Upper lobe of left lung (tissue), 6 donors: ENCODE measurements around the gene KANSL1. TPM values are rescaled to one million over a fixed set of nuclear protein-coding genes. Genes with fewer than 3 reads are reported as not detected.

Source experiments
- ATAC-seq, 2 donors: fragments of 200-7000 bp; cut with Tn5 transposase; one replicate each; pipeline ENCODE4 v1.9.1; 2022; ENCODE audit warnings: mild to moderate bottlenecking in 2 of 2, moderate library complexity in 2 of 2; ENCODE audit not compliant: low FRiP score in 2 of 2
- DNase-seq, 2 donors: peaks; one replicate each; pipeline ENCODE4 v3.0.0-alpha.2; 2019 to 2020
- H3K27ac ChIP-seq, 4 donors: fragments of 200-600 bp; sonication (generic); one replicate each; pipeline ENCODE4 v1.5.1; 2016 to 2019
- H3K27me3 ChIP-seq, 4 donors: fragments of 200-600 bp; sonication (generic); one replicate each; pipeline ENCODE4 v1.5.1; 2017 to 2019
- H3K36me3 ChIP-seq, 4 donors: fragments of 200-600 bp; sonication (generic); one replicate each; pipeline ENCODE4 v1.5.1; 2016 to 2019
- H3K4me1 ChIP-seq, 4 donors: fragments of 200-600 bp; sonication (generic); one replicate each; pipeline ENCODE4 v1.5.1; 2018 to 2019
- H3K4me3 ChIP-seq, 4 donors: fragments of 200-600 bp; sonication (generic); one replicate each; pipeline ENCODE4 v1.5.1; 2017 to 2019; ENCODE audit warnings: mild to moderate bottlenecking in 2 of 4, moderate library complexity in 1 of 4
- H3K9me3 ChIP-seq, 4 donors: fragments of 200-600 bp; sonication (generic); one replicate each; pipeline ENCODE4 v1.5.1; 2018 to 2019
- CTCF ChIP-seq, 6 experiments: fragments of 450-650 bp in 4 of 6; fragments of 200-600 bp in 2 of 6; sonication (generic) in 2 of 6; IDR thresholded peaks; one replicate each; pipeline ENCODE4 v1.5.1; 2016 to 2019; ENCODE audit warnings: antibody characterized with exemption in 6 of 6
- EP300 ChIP-seq, 4 donors: sonication (generic); formaldehyde crosslinking; IDR thresholded peaks; one replicate each; pipeline ENCODE4 v1.5.1; 2017; ENCODE audit warnings: antibody characterized with exemption in 4 of 4, control low read depth in 2 of 4
- POLR2A ChIP-seq, 4 donors: fragments of 450-650 bp; IDR thresholded peaks; one replicate each; pipeline ENCODE4 v1.5.1; 2016 to 2017; ENCODE audit warnings: antibody characterized with exemption in 4 of 4, mild to moderate bottlenecking in 2 of 4
- POLR2AphosphoS5 ChIP-seq, 2 donors: sonication (generic); formaldehyde crosslinking; IDR thresholded peaks; one replicate each; pipeline ENCODE4 v1.5.1; 2017; ENCODE audit warnings: antibody characterized with exemption in 2 of 2
- WGBS, 2 donors: methylation state at CpG; one replicate each; pipeline ENCODE4 v1.1.5; 2017 to 2018; 5-methylcytosine and 5-hydroxymethylcytosine counted together
- total RNA-seq, 6 donors: library from RNA; depleted of rRNA in 4 of 6; stranded (reverse); fragments of >200 nt in 4 of 6; gene quantifications; one replicate each; pipeline versions ENCODE4 v1.1.0 to v1.2.1, GENCODE V29; 2016 to 2021
- donor health status: DM: no; HTN: no; CAD: no; lungs with moderate emphysema.
- donor health status: DM: no; HTN: yes; CAD: no; lungs with severe emphysema.

KANSL1 gene
- total RNA-seq, 6 donors from 2014 or later: 60.5 to 294 (median 108) TPM

GRCh38 chr17:46200197-46200596 is 7.0 kb upstream of the KANSL1 start:
- H3K4me1 ChIP-seq: peaks cover 0 to 6% (median 0%) of the 10 kb centered on the region in 4 donors
- H3K36me3 ChIP-seq: peaks cover 0 to 4% (median 0%) of the 10 kb centered on the region in 4 donors
- ATAC-seq (no peak), DNase-seq (no peak)
- H3K27me3 ChIP-seq: no peaks in the 10 kb centered on the region
- TF ChIP-seq EP300 (IDR thresholded peaks at IDR 0.05) (no peak), POLR2A (IDR thresholded peaks at IDR 0.05) (no peak), POLR2AphosphoS5 (IDR thresholded peaks at IDR 0.05) (no peak), CTCF (IDR thresholded peaks at IDR 0.05) (no peak)
- no peaks in the 10 kb centered on the region for H3K9me3 ChIP-seq
- H3K4me3 ChIP-seq: no peak overlapping the region
- H3K27ac ChIP-seq: no peak overlapping the region
- WGBS, 2 donors: 90 to 92% methylated on average over 7 of the region's 7 CpGs

- H3K4me3 ChIP-seq: no peak overlapping the region
- H3K36me3 ChIP-seq: peaks cover 0 to 4% (median 0%) of the 10 kb centered on the region in 4 donors
- ATAC-seq: no peak
- no peaks in the 10 kb centered on the region for H3K27me3 ChIP-seq
- no peak for DNase-seq
- no peak for TF ChIP-seq POLR2A (IDR thresholded peaks at IDR 0.05)
- TF ChIP-seq CTCF (IDR thresholded peaks at IDR 0.05): no peak
- H3K9me3 ChIP-seq: no peaks in the 10 kb centered on the region
- H3K4me1 ChIP-seq: peaks cover 5 to 14% (median 6%) of the 10 kb centered on the region in 4 donors
- no peak overlapping the region for H3K27ac ChIP-seq
These were observed 6.2 kb upstream of the KANSL1 start for GRCh38 chr17:46199379-46199778.

GRCh38 chr17:46198233-46198632 is 5.0 kb upstream of the KANSL1 start:
- Histone ChIP-seq H3K4me1 (peaks cover 5 to 18% (median 7%) of the 10 kb centered on the region in 4 donors), H3K27me3 (no peaks in the 10 kb centered on the region), H3K27ac (no peak overlapping the region), H3K36me3 (peaks cover 0 to 4% (median 0%) of the 10 kb centered on the region in 4 donors), H3K9me3 (no peaks in the 10 kb centered on the region), H3K4me3 (no peak overlapping the region)
- no peak for TF ChIP-seq POLR2AphosphoS5 (IDR thresholded peaks at IDR 0.05)
- TF ChIP-seq CTCF (IDR thresholded peaks at IDR 0.05): no peak
- no peak for TF ChIP-seq EP300 (IDR thresholded peaks at IDR 0.05)
- TF ChIP-seq POLR2A (IDR thresholded peaks at IDR 0.05): no peak
- DNase-seq: no peak
- WGBS, 2 donors: 95 to 100% methylated on average over 1 of the region's 1 CpG
- no peak for ATAC-seq

GRCh38 chr17:46197530-46197929 is 4.3 kb upstream of the KANSL1 start:
- TF ChIP-seq POLR2AphosphoS5 (IDR thresholded peaks at IDR 0.05) (no peak), EP300 (IDR thresholded peaks at IDR 0.05) (no peak), CTCF (IDR thresholded peaks at IDR 0.05) (no peak), POLR2A (IDR thresholded peaks at IDR 0.05) (no peak)
- ATAC-seq (no peak), DNase-seq (no peak)
- H3K9me3 ChIP-seq: no peaks in the 10 kb centered on the region
- 87 to 92% methylated on average over 6 of the region's 6 CpGs for WGBS, 2 donors
- no peak overlapping the region for H3K4me3 ChIP-seq
- H3K27ac ChIP-seq: no peak overlapping the region
- H3K36me3 ChIP-seq: peaks cover 0 to 4% (median 0%) of the 10 kb centered on the region in 4 donors
- H3K27me3 ChIP-seq: no peaks in the 10 kb centered on the region
- H3K4me1 ChIP-seq: peaks cover 5 to 18% (median 7%) of the 10 kb centered on the region in 4 donors

GRCh38 chr17:46195939-46196716 is 2.9 kb upstream of the KANSL1 start:
- 96 to 97% methylated on average over 2 of the region's 2 CpGs for WGBS, 2 donors
- peaks cover 5 to 19% (median 7%) of the 10 kb centered on the region in 4 donors for H3K4me1 ChIP-seq

More at GRCh38 chr17:46195939-46196716, 2.9 kb upstream of the KANSL1 start:
- H3K27ac ChIP-seq: no peak overlapping the region
- peaks cover 0 to 4% (median 0%) of the 10 kb centered on the region in 4 donors for H3K36me3 ChIP-seq
- H3K4me3 ChIP-seq: no peak overlapping the region
- no peaks in the 10 kb centered on the region for H3K9me3 ChIP-seq
- H3K27me3 ChIP-seq: no peaks in the 10 kb centered on the region
- no peak for ATAC-seq
- TF ChIP-seq POLR2AphosphoS5 (IDR thresholded peaks at IDR 0.05) (no peak), POLR2A (IDR thresholded peaks at IDR 0.05) (no peak), EP300 (IDR thresholded peaks at IDR 0.05) (no peak), CTCF (IDR thresholded peaks at IDR 0.05) (no peak)
- no peak for DNase-seq
